GM21528 (cell line): ENCODE measurements around the gene CDC42BPB.
"Not testable (repeated sequence)": the region's sequence is repeated elsewhere in the genome, so short reads cannot be mapped to it uniquely, and the experiment has no call there.

Experiments used
- ATAC-seq: cut with Tn5 transposase; IDR thresholded peaks from one replicate; pipeline ENCODE4 v1.9.1; 2021; ENCODE audit warnings: mild to moderate bottlenecking, moderate library complexity; ENCODE audit not compliant: unreplicated experiment, low FRiP score

CDC42BPB gene

GRCh38 chr14:102933618-102934231, 123.6 kb downstream of the CDC42BPB start:
- no peak for ATAC-seq

- ATAC-seq: no peak
Measured at GRCh38 chr14:102932484-102933248, 124.7 kb downstream of the CDC42BPB start.

- no peak for ATAC-seq
Measured at GRCh38 chr14:102931580-102932285, 125.6 kb downstream of the CDC42BPB start.

GRCh38 chr14:102930753-102931579, 126.4 kb downstream of the CDC42BPB start:
- ATAC-seq: no peak

- ATAC-seq: no peak
Measured at GRCh38 chr14:102930138-102930752, 127.1 kb downstream of the CDC42BPB start.

- no peak for ATAC-seq
Measured at GRCh38 chr14:102929241-102930137, 127.9 kb downstream of the CDC42BPB start.

- ATAC-seq: peak; percentile 60
Measured at GRCh38 chr14:102928412-102929240, 128.7 kb downstream of the CDC42BPB start.

GRCh38 chr14:102927878-102928411, 129.4 kb downstream of the CDC42BPB start:
- no peak for ATAC-seq

GRCh38 chr14:102927346-102927877, 129.9 kb downstream of the CDC42BPB start:
- no peak for ATAC-seq

- not testable (repeated sequence) for ATAC-seq
Measured at GRCh38 chr14:102926840-102927239, 130.5 kb downstream of the CDC42BPB start.

- ATAC-seq: no peak
Measured at GRCh38 chr14:102926104-102926503, 131.2 kb downstream of the CDC42BPB start.

GRCh38 chr14:102925646-102926045, 131.7 kb downstream of the CDC42BPB start:
- ATAC-seq: no peak

GRCh38 chr14:102924632-102925588, 132.4 kb downstream of the CDC42BPB start:
- ATAC-seq: no peak

GRCh38 chr14:102923925-102924486, 133.3 kb downstream of the CDC42BPB start:
- ATAC-seq: no peak

GRCh38 chr14:102923201-102923924, 134.0 kb downstream of the CDC42BPB start:
- no peak for ATAC-seq
